Caco-2 (cell line): ENCODE data around the gene PLCB4. TPM values are rescaled to one million over a fixed set of nuclear protein-coding genes. Genes with fewer than 3 reads are reported as not detected.

ENCODE experiments used
- BruUV-seq: library from RNA; stranded (reverse); fragments of 400-500 nt; replicated peaks from 2 replicates; lab custom pipeline; 2021; lab: Mats Ljungman, UMichigan
- CTCF ChIA-PET: fragments of 300-600 bp; sonication (Branson Sonifier 250); formaldehyde crosslinking; loops from one replicate; lab custom pipeline; 2022; ENCODE audit warnings: antibody characterized with exemption; lab: Charles Lee
- POLR2A ChIA-PET: fragments of 300-600 bp; sonication (Branson Sonifier 250); formaldehyde crosslinking; loops from one replicate; lab custom pipeline; 2022; ENCODE audit warnings: antibody characterized with exemption; lab: Charles Lee
- DNase-seq, 2 experiments: peaks; one replicate each; pipeline versions ENCODE4 v3.0.0 to v3.0.0-alpha.2; 2020 to 2022
- H3K27me3 ChIP-seq: replicated peaks from 2 replicates; pipeline ENCODE4 v1.6.0; 2011; ENCODE audit warnings: low read length; ENCODE audit not compliant: control insufficient read depth, insufficient read depth
- H3K36me3 ChIP-seq: 2 replicates; pipeline ENCODE4 v1.5.1; 2011; ENCODE audit warnings: low read length; ENCODE audit not compliant: control insufficient read depth, insufficient read depth
- H3K4me1 ChIP-seq: fragments of 250-450 bp; sonication (Bioruptor Pico); 2 replicates; pipeline ENCODE4 v1.5.1; 2020; ENCODE audit warnings: mild to moderate bottlenecking
- H3K4me3 ChIP-seq: 2 replicates; pipeline ENCODE4 v1.5.1; 2011; ENCODE audit warnings: low read depth, mild to moderate bottlenecking, control low read depth, low read length
- H3K9me3 ChIP-seq: fragments of 250-450 bp; sonication (Bioruptor Pico); 2 replicates; pipeline ENCODE4 v1.5.1; 2020; ENCODE audit warnings: mild to moderate bottlenecking, moderate library complexity
- H3K27ac Mint-ChIP-seq: one replicate; pipeline ENCODE4 v1.8.0; 2022; ENCODE audit warnings: mixed read lengths; ENCODE audit not compliant: unreplicated experiment
- H3K27me3 Mint-ChIP-seq: one replicate; pipeline ENCODE4 v1.8.0; 2022; ENCODE audit warnings: mixed read lengths; ENCODE audit not compliant: insufficient read depth, unreplicated experiment
- H3K36me3 Mint-ChIP-seq: one replicate; pipeline ENCODE4 v1.8.0; 2022; ENCODE audit warnings: mild to moderate bottlenecking, mixed read lengths; ENCODE audit not compliant: insufficient read depth, unreplicated experiment
- H3K4me1 Mint-ChIP-seq: one replicate; pipeline ENCODE4 v1.8.0; 2022; ENCODE audit warnings: low read depth, mixed read lengths; ENCODE audit not compliant: unreplicated experiment
- H3K4me3 Mint-ChIP-seq: one replicate; pipeline ENCODE4 v1.8.0; 2022; ENCODE audit warnings: mild to moderate bottlenecking, moderate library complexity, mixed read lengths; ENCODE audit not compliant: unreplicated experiment
- H3K9me3 Mint-ChIP-seq: one replicate; pipeline ENCODE4 v1.8.0; 2022; ENCODE audit warnings: mixed read lengths; ENCODE audit not compliant: unreplicated experiment
- CTCF ChIP-seq, 2 experiments: fragments of 200-600 bp in 1 of 2; IDR thresholded peaks; 1 replicate in 1 of 2; 2 replicates in 1 of 2; pipeline versions ENCODE4 v1.5.1 to v1.8.0; 2011 to 2022; ENCODE audit warnings: antibody characterized with exemption in 1 of 2, control low read depth in 1 of 2, inconsistent platforms in 1 of 2, low read depth in 1 of 2, low read length in 1 of 2, mild to moderate bottlenecking in 1 of 2, moderate library complexity in 1 of 2; ENCODE audit not compliant: insufficient read depth in 1 of 2, severe bottlenecking in 1 of 2, unreplicated experiment in 1 of 2
- intact Hi-C: fragments of 100-400 bp; cut with micrococcal nuclease; formaldehyde crosslinking; loops from one replicate; pipeline ENCODE4 v1.10.0; 2022; ENCODE audit not compliant: unreplicated experiment
- total RNA-seq: library from RNA; stranded (reverse); gene quantifications from 2 replicates; pipeline ENCODE4 v1.2.3, GENCODE V29; 2022

Gene PLCB4
- total RNA-seq, 1 experiment from 2014 or later = 3.0 TPM

DNA sequence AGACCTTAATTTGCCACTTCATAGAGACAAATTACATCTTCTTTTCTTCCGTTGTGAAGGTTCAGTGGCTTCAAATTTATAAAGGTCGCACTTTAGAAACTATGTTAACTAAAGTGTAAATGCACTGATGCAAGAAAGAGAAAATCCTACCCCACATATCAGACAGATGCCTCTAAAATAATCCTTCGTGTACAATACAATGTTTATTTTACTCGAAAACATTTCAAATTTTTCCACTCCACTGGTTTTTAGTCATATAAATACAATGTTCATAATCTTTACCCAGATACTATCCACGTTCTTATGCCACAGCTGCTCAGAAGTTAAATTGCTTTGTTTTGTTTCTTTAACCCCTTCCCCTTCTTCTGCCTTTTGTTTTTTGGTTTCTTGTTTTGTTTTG is 305.2 kb downstream of the PLCB4 start:
- DNase-seq = no peak
- Mint-ChIP-seq H3K27ac (no peak overlapping the region), H3K4me1 (peaks cover 6% of the 10 kb centered on the region), H3K27me3 (peaks cover 4% of the 10 kb centered on the region), H3K9me3 (no peaks in the 10 kb centered on the region), H3K36me3 (no peaks in the 10 kb centered on the region), H3K4me3 (no peak overlapping the region)
- POLR2A ChIA-PET = no interaction called here
- no peaks in the 10 kb centered on the region for H3K27me3 ChIP-seq
- intact Hi-C loops = no loop called here
- no peak for TF ChIP-seq CTCF (IDR thresholded peaks at IDR 0.05; ENCODE audit: insufficient read depth in 1 of 2, low read depth in 1 of 2, low read length in 1 of 2, severe bottlenecking in 1 of 2, unreplicated experiment in 1 of 2)
- no peaks in the 10 kb centered on the region for H3K36me3 ChIP-seq
- 0 out of 2 replicates have a peak, but pooled peaks cover 3% of the 10 kb centered on the region for H3K4me1 ChIP-seq
- BruUV-seq = no TSS peak
- no peak overlapping the region for H3K4me3 ChIP-seq
- H3K9me3 ChIP-seq = no peaks in the 10 kb centered on the region
- CTCF ChIA-PET = no interaction called here

GRCh38 chr20:9374480-9374879 is 305.6 kb downstream of the PLCB4 start:
- H3K9me3 ChIP-seq = no peaks in the 10 kb centered on the region
- intact Hi-C loops = no loop called here
- 0 out of 2 replicates have a peak, but pooled peaks cover 3% of the 10 kb centered on the region for H3K4me1 ChIP-seq
- H3K9me3 Mint-ChIP-seq = no peaks in the 10 kb centered on the region
- no peaks in the 10 kb centered on the region for H3K27me3 ChIP-seq
- H3K4me1 Mint-ChIP-seq = peaks cover 6% of the 10 kb centered on the region
- ChIA-PET POLR2A (no interaction called here), CTCF (no interaction called here)
- no peak overlapping the region for H3K4me3 ChIP-seq
- BruUV-seq = no TSS peak
- no peak for DNase-seq
- no peaks in the 10 kb centered on the region for H3K36me3 ChIP-seq
- H3K36me3 Mint-ChIP-seq = no peaks in the 10 kb centered on the region
- peaks cover 4% of the 10 kb centered on the region for H3K27me3 Mint-ChIP-seq
- no peak overlapping the region for H3K27ac Mint-ChIP-seq
- no peak overlapping the region for H3K4me3 Mint-ChIP-seq
- TF ChIP-seq CTCF (IDR thresholded peaks at IDR 0.05; ENCODE audit: insufficient read depth in 1 of 2, low read depth in 1 of 2, low read length in 1 of 2, severe bottlenecking in 1 of 2, unreplicated experiment in 1 of 2) = no peak

- Mint-ChIP-seq H3K36me3 (no peaks in the 10 kb centered on the region), H3K27me3 (peaks cover 4% of the 10 kb centered on the region), H3K27ac (no peak overlapping the region), H3K4me1 (peaks cover 6% of the 10 kb centered on the region), H3K9me3 (no peaks in the 10 kb centered on the region), H3K4me3 (no peak overlapping the region)
- ChIA-PET POLR2A (no interaction called here), CTCF (no interaction called here)
- no peak for DNase-seq
- Histone ChIP-seq H3K27me3 (no peaks in the 10 kb centered on the region), H3K9me3 (no peaks in the 10 kb centered on the region), H3K4me1 (0 out of 2 replicates have a peak, but pooled peaks cover 3% of the 10 kb centered on the region), H3K36me3 (no peaks in the 10 kb centered on the region), H3K4me3 (no peak overlapping the region)
- no TSS peak for BruUV-seq
- no peak for TF ChIP-seq CTCF (IDR thresholded peaks at IDR 0.05; ENCODE audit: insufficient read depth in 1 of 2, low read depth in 1 of 2, low read length in 1 of 2, severe bottlenecking in 1 of 2, unreplicated experiment in 1 of 2)
- intact Hi-C loops = no loop called here
Observed at GRCh38 chr20:9375221-9375681, 306.4 kb downstream of the PLCB4 start.
